PC-3 (cell line): ENCODE results near the gene ANKRD13C. TPM values are rescaled to one million over a fixed set of nuclear protein-coding genes. Genes with fewer than 3 reads are reported as not detected.
"Not testable (repeated sequence)": the region's sequence is repeated elsewhere in the genome, so short reads cannot be mapped to it uniquely, and the experiment has no call there.

Experiments used
- ATAC-seq: fragments of 200-7000 bp; cut with Tn5 transposase; 2 replicates; pipeline ENCODE4 v1.9.1; 2020; ENCODE audit warnings: mild to moderate bottlenecking, moderate library complexity
- BruUV-seq: library from RNA; stranded (reverse); fragments of 400-500 nt; replicated peaks from 2 replicates; lab custom pipeline; 2021; lab: Mats Ljungman, UMichigan
- CTCF ChIA-PET: fragments of 300-600 bp; sonication (Branson Sonifier 250); formaldehyde crosslinking; loops from one replicate; lab custom pipeline; 2022; ENCODE audit warnings: antibody characterized with exemption; lab: Charles Lee
- POLR2A ChIA-PET: fragments of 300-600 bp; sonication (Branson Sonifier 250); formaldehyde crosslinking; loops from one replicate; lab custom pipeline; 2022; ENCODE audit warnings: antibody characterized with exemption; ENCODE audit not compliant: unreplicated experiment; lab: Charles Lee
- DNase-seq: peaks from one replicate; pipeline ENCODE4 v3.0.0-alpha.2; 2015
- H2AFZ ChIP-seq: fragments of 300-600 bp; sonication (generic); 2 replicates; pipeline ENCODE4 v1.6.0; 2016; ENCODE audit warnings: antibody characterized with exemption, low read length
- H3F3A ChIP-seq: fragments of 300-600 bp; sonication (generic); one replicate; pipeline ENCODE4 v1.6.0; 2017; ENCODE audit warnings: antibody characterized with exemption, low read length, control low read depth, mild to moderate bottlenecking; ENCODE audit not compliant: unreplicated experiment
- H3K27ac ChIP-seq: fragments of 300-600 bp; sonication (generic); 2 replicates; pipeline ENCODE4 v1.5.1; 2016; ENCODE audit warnings: mild to moderate bottlenecking, low read length
- H3K27me3 ChIP-seq: fragments of 300-600 bp; sonication (generic); 2 replicates; pipeline ENCODE4 v1.6.1; 2016; ENCODE audit warnings: low read length, mixed read lengths
- H3K36me3 ChIP-seq: fragments of 300-600 bp; sonication (generic); 2 replicates; pipeline ENCODE4 v1.6.1; 2016; ENCODE audit warnings: low read depth, mixed run types, low read length, mixed read lengths
- H3K4me1 ChIP-seq: fragments of 300-600 bp; sonication (generic); 2 replicates; pipeline ENCODE4 v1.5.1; 2016; ENCODE audit warnings: low read length; ENCODE audit not compliant: insufficient read depth
- H3K4me2 ChIP-seq: fragments of 300-600 bp; sonication (generic); 2 replicates; pipeline ENCODE4 v1.6.0; 2016; ENCODE audit warnings: low read length
- H3K4me3 ChIP-seq: fragments of 300-600 bp; sonication (generic); 2 replicates; pipeline ENCODE4 v1.5.1; 2016; ENCODE audit warnings: mild to moderate bottlenecking, low read length, mixed read lengths
- H3K79me2 ChIP-seq: fragments of 300-600 bp; sonication (generic); 2 replicates; pipeline ENCODE4 v1.6.1; 2017; ENCODE audit warnings: low read length, mixed read lengths
- H3K9ac ChIP-seq: fragments of 300-600 bp; sonication (generic); 2 replicates; pipeline ENCODE4 v1.6.0; 2016; ENCODE audit warnings: mild to moderate bottlenecking, low read length
- H3K9me2 ChIP-seq: fragments of 300-600 bp; sonication (generic); replicated peaks from 2 replicates; pipeline ENCODE4 v1.6.1; 2016; ENCODE audit warnings: mixed run types, low read length, mixed read lengths
- H3K9me3 ChIP-seq: fragments of 300-600 bp; sonication (generic); 2 replicates; pipeline ENCODE4 v1.6.1; 2016; ENCODE audit warnings: low read length, mixed read lengths
- H4K20me1 ChIP-seq: fragments of 300-600 bp; sonication (generic); 2 replicates; pipeline ENCODE4 v1.6.1; 2016; ENCODE audit warnings: low read length, mixed read lengths
- CTCF ChIP-seq: fragments of 300-600 bp; sonication (generic); conservative IDR thresholded peaks from 2 replicates; pipeline ENCODE4 v1.5.1; 2017; ENCODE audit warnings: antibody characterized with exemption, low read depth, mild to moderate bottlenecking, low read length
- EZH2 ChIP-seq: fragments of 300-600 bp; sonication (generic); IDR thresholded peaks from one replicate; pipeline ENCODE4 v1.6.1; 2017; ENCODE audit warnings: antibody characterized with exemption, mild to moderate bottlenecking, low read length; ENCODE audit not compliant: unreplicated experiment
- EZH2phosphoT487 ChIP-seq: fragments of 300-600 bp; sonication (generic); IDR thresholded peaks from 2 replicates; pipeline ENCODE4 v1.6.1; 2018; ENCODE audit warnings: mild to moderate bottlenecking, antibody characterized with exemption, low read length, borderline replicate concordance
- intact Hi-C: fragments of 100-400 bp; cut with micrococcal nuclease; formaldehyde crosslinking; loops from 2 replicates; pipeline ENCODE4 v1.9.0; 2023
- total RNA-seq: library from RNA; depleted of rRNA; stranded (reverse); fragments of >200 nt; gene quantifications from 2 replicates; pipeline ENCODE4 v1.2.3, GENCODE V29; 2014

Gene ANKRD13C
- total RNA-seq, 1 experiment from 2014 or later: 41.5 TPM

GRCh38 chr1:70383483-70383882, 29.0 kb upstream of the ANKRD13C start:
- H2AFZ ChIP-seq: no peak overlapping the region
- H3K36me3 ChIP-seq: no peaks in the 10 kb centered on the region
- H3K4me2 ChIP-seq: no peak overlapping the region
- no peaks in the 10 kb centered on the region for H4K20me1 ChIP-seq
- no peaks in the 10 kb centered on the region for H3K9me3 ChIP-seq
- H3K4me1 ChIP-seq: peaks cover 23% of the 10 kb centered on the region
- no peak overlapping the region for H3K27ac ChIP-seq
- intact Hi-C loops: no loop called here
- no peak overlapping the region for H3K4me3 ChIP-seq
- ChIA-PET CTCF (no interaction called here), POLR2A (interaction anchor here (0.6 kb wide), 1 partner anchor 39 kb away, joined by 7 read pairs; no protein-coding TSS in a partner anchor)
- DNase-seq (no peak), ATAC-seq (no peak)
- no peaks in the 10 kb centered on the region for H3F3A ChIP-seq
- no peaks in the 10 kb centered on the region for H3K9me2 ChIP-seq
- no peaks in the 10 kb centered on the region for H3K79me2 ChIP-seq
- H3K27me3 ChIP-seq: no peaks in the 10 kb centered on the region
- TF ChIP-seq EZH2: no peak
- no peak for TF ChIP-seq EZH2phosphoT487
- no peak for TF ChIP-seq CTCF
- H3K9ac ChIP-seq: no peak overlapping the region
- no TSS peak for BruUV-seq

- H3K27ac ChIP-seq: no peak overlapping the region
- no peak overlapping the region for H2AFZ ChIP-seq
- H3K9me2 ChIP-seq: no peaks in the 10 kb centered on the region
- H3K4me1 ChIP-seq: peaks cover 23% of the 10 kb centered on the region
- no peaks in the 10 kb centered on the region for H3K27me3 ChIP-seq
- H3K9ac ChIP-seq: no peak overlapping the region
- H3K36me3 ChIP-seq: no peaks in the 10 kb centered on the region
- ChIA-PET POLR2A (no interaction called here), CTCF (no interaction called here)
- H3K4me3 ChIP-seq: no peak overlapping the region
- no peaks in the 10 kb centered on the region for H4K20me1 ChIP-seq
- TF ChIP-seq EZH2phosphoT487: no peak
- no peak for TF ChIP-seq EZH2
- no peak for TF ChIP-seq CTCF
- H3K9me3 ChIP-seq: no peaks in the 10 kb centered on the region
- no peaks in the 10 kb centered on the region for H3K79me2 ChIP-seq
- no peak for ATAC-seq
- H3K4me2 ChIP-seq: no peak overlapping the region
- H3F3A ChIP-seq: no peaks in the 10 kb centered on the region
- no peak for DNase-seq
- no TSS peak for BruUV-seq
- intact Hi-C loops: no loop called here
These were observed 28.2 kb upstream of the ANKRD13C start for GRCh38 chr1:70382682-70383081.

GRCh38 chr1:70376196-70376595, 21.7 kb upstream of the ANKRD13C start:
- intact Hi-C loops: no loop called here
- peaks cover 5% of the 10 kb centered on the region for H3F3A ChIP-seq
- ATAC-seq (no peak), DNase-seq (no peak)
- no peaks in the 10 kb centered on the region for H4K20me1 ChIP-seq
- no peak overlapping the region for H3K4me3 ChIP-seq
- H3K9ac ChIP-seq: no peak overlapping the region
- no TSS peak for BruUV-seq
- peaks cover 49% of the 10 kb centered on the region for H3K4me1 ChIP-seq
- POLR2A ChIA-PET: no interaction called here
- peak overlapping the region; percentile 99 for H3K27ac ChIP-seq
- no peak for TF ChIP-seq EZH2phosphoT487
- TF ChIP-seq CTCF: no peak
- TF ChIP-seq EZH2: no peak
- no peaks in the 10 kb centered on the region for H3K79me2 ChIP-seq
- H3K9me2 ChIP-seq: no peaks in the 10 kb centered on the region
- no peaks in the 10 kb centered on the region for H3K9me3 ChIP-seq
- H3K4me2 ChIP-seq: peak overlapping the region; percentile 35
- H3K36me3 ChIP-seq: no peaks in the 10 kb centered on the region
- no peaks in the 10 kb centered on the region for H3K27me3 ChIP-seq
- no peak overlapping the region for H2AFZ ChIP-seq
- CTCF ChIA-PET: no interaction called here

- peak overlapping the region; percentile 79 for H3K9ac ChIP-seq
- ATAC-seq (peak; percentile 25), DNase-seq (peak; percentile 76)
- H3K27me3 ChIP-seq, H3F3A ChIP-seq, H3K4me3 ChIP-seq, BruUV-seq, H3K79me2 ChIP-seq, CTCF ChIA-PET, H3K9me2 ChIP-seq, H3K36me3 ChIP-seq, H3K9me3 ChIP-seq, H4K20me1 ChIP-seq: not testable (repeated sequence)
- 0 out of 2 replicates have a peak overlapping the region, but pooled peaks have one; percentile 29 for H2AFZ ChIP-seq
- H3K4me1 ChIP-seq: peaks cover 49% of the 10 kb centered on the region
- POLR2A ChIA-PET: interaction anchor here (0.6 kb wide), 1 partner anchor 37 kb away, joined by 4 read pairs; no protein-coding TSS in a partner anchor
- peak overlapping the region; percentile 99 for H3K27ac ChIP-seq
- H3K4me2 ChIP-seq: peak overlapping the region; percentile 69
- intact Hi-C loops: loop anchor here (2.0 kb wide), 1 partner anchor 15 kb away; no protein-coding TSS in a partner anchor
These were observed 19.1 kb upstream of the ANKRD13C start for GRCh38 chr1:70373580-70373979.
